ENCODE measurements around the gene RARRES1.

The RARRES1 gene

DNA sequence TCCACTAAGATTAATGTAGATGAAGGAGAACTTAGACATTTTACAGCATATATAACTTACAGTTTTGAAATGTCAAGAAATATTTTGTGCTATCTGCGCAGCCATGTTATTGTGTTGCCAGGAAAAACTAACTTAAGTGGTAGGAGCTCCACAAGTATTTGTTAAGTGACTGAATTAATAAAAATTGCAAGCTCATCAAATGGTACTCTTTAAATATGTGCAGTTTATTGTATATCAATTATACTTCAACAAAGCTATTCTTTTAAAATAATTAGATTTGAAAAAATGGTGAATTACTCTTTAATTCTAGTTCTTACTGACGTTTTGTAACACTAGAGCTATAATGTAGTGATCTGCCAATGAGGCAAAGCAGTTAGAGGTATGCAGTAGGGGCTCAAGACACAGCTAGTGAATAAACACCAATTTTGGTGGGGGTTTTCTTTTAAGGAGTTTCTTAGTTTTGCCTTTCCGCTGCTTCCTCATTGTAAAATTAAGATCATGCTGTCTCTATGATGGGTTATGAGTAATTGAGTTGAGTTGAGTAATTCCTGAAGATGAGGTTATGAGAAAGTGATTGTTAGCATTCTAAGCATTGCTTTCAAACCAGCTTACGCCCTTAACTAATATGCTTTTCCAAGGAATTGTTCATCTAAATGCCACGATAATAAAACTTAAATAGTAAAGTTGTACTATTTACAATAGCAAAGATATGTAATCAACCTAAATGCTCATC is 48.9 kb downstream of the RARRES1 start:
- no peak for DNase-seq

DNA sequence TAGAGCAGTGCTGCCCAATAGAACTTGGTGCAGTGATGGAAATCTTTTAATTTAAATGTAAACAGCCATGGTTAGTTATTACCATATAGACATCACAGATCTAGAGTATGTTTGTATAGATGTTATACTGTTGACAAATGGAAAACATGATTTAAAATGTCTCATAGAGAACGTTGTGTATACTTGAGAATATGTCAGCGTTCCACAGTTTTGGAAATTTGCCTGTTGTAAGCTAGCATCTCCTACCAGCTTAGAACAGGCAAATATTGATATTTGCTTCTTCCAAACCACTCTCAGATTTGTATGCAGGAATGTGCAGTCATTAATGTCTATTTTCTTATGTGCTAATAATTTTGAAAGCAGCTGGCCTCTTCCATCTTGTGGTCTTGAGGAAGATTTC is 51.4 kb downstream of the RARRES1 start:
- DNase-seq: no peak

DNA sequence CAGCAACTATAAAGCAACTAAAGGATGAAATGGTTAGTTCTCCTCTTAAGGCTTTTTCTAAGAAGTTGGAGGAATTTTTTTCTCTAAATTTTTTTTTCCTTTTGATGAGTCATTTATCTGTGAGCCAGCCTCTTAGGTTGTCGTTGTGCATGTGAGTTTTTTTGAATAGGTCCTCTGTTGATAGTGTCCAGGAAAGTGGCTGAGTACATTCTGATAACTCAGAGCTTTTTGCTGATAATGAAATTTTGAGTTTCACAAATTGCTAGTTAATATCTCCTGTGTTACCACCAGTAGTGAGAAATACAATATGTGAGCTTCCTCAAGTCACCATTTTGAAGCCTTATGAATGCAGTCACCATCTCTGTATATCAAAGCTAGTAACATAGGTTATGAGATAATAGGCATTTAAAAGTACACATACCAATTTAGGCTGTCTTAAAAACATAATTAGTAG is 52.7 kb downstream of the RARRES1 start:
- DNase-seq: no peak

- no peak for DNase-seq
Measured at GRCh38 chr3:158678687-158679086, 53.6 kb downstream of the RARRES1 start.

DNA sequence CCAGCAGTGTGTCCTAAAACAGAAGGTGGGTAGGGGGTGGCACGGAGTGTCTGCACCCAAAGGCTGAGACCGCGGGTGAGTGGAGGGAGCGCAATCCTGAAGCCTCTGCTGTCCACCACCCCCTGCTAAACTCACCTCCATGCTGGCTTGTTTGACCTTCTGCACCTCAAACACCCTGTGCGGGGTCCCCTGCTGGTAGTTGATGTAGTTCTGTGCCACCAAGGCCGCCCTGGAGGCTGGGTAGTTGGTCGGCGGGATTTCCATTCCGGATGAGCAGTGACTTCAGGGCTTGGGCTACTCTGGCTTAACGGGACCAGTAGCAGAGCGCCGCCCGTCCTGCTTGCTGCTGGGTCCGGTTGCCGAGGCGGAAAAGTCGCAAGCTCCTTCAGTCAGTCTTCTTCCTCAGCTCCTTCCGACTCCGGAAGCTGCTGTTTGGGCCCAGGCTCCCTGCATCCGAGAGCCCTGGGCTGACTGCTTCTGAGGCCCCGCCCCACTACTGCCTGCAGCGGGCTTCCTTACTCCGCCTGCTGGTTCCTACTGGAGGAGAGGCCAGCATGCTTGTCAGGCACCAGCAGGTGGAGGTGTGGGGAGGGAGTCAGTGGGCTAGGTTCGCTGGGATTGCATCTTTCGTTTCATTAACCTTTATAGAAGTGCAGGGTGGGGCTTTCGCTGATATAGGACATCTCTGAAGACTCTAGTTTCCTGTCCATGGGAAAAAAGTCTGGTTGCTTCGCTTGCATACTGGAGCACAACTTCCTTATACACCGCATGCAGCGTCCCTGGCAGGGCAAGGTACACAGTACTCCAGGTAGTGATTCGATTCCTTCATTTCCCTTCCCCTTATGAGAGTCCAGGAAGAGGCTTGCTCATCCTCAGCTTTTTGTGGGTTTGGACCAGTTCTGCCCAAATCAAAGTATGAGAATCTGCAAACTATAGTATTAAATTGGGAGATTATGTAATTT is 59.8 kb downstream of the RARRES1 start, which contains the start of gene LXN:
TSS of gene LXN (minus strand) at position 434 of the 962 bp plus-strand sequence. CDS start at position 264, 170 bp downstream.
- peak; percentile 17 for DNase-seq

DNA sequence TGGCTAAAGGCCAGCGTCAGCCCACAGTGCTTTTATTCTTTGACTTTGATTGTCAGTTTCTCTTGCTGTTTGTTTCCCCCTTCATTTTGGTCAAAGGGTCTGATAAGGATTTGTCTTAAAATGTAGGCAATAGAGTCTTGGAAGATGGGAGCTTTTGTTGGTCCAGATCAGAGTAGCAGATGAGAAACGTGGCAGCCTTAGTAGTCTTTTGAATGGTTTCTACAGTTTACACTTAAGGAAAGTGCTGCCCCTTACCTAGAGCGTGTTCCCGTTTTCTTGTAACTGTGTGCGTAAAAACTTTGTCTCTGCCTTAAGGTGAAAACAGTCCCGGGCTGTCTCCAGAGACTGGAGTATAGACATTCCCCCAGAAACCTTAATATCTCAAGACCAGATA is 60.4 kb downstream of the RARRES1 start:
- no peak for DNase-seq

- no peak for DNase-seq
Measured at GRCh38 chr3:158668506-158668905, 63.8 kb downstream of the RARRES1 start.

GRCh38 chr3:158666416-158666815 is 65.8 kb downstream of the RARRES1 start:
- DNase-seq: no peak

- DNase-seq: no peak
Measured at GRCh38 chr3:158663832-158664231, 68.4 kb downstream of the RARRES1 start.

GRCh38 chr3:158663246-158663645 is 69.0 kb downstream of the RARRES1 start:
- no peak for DNase-seq

DNA sequence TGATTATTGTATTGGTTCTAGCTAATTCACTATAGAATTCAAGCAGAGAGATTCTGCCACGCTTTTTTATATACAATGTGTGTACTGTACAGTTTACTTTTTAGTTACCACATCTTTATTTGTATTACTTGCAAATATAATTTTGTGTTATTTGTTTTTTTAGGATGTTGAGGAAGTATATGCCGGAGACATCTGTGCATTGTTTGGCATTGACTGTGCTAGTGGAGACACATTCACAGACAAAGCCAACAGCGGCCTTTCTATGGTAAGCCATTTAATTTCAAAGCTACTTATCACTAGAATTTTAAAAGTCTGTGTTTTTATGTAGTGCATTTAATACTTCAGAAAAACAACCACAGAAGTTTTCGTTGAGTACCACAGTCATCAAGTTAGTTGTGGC is 71.5 kb downstream of the RARRES1 start:
- DNase-seq: no peak

DNA sequence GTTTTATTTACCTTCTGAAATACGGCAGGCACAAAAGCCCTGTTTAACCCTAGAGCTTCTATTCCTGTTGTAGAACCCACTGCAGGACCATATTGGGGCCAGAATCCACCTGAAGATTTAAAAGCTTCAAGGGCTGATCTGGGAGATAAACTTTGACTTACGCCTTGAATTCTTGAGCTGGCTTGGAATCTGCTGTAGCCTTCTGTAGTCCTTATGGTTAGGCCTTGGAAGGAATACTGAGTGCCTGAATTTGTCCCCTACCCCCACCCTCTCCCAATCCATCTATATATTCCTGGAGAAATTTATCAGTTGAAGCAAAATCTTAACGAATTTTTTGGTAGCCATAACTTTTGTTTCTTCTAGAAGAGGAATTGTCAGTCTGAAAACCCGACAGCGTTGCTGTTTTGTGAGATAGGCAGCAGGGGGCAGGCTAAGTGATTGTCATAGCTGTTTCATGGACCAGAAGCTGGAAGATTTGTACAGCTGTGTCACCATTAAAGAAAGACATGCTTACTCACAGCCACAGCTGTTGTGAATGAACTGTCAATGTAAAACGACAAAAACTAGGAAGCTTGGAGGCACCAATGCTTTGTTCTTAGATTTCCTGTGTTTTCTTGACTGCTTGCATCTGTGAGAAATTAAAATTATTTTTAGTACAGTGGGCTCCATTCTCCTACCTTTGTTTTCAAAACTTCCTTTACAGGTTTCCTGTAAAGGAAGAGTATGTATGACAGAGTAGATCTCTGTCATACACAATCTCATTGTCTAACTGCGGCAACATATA is 72.6 kb downstream of the RARRES1 start:
- peak; percentile 54 for DNase-seq

DNA sequence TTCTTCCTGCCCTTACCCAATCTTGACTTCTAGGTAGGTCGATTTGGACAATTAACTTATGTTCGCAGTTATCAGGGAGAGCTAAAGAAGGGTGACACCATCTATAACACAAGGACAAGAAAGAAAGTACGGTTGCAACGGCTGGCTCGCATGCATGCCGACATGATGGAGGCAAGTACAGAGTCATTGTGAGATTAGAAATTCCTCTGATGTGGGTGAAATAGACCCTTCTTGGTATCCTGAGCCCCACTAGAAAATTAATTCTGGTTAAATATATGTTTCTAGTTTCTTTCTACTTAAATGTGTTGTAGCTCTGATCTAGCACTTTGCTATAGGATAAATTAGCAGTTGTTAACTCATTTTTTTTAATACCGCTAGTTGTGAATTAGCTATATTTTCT is 73.4 kb downstream of the RARRES1 start:
- DNase-seq: no peak

- DNase-seq: no peak
Measured at GRCh38 chr3:158652463-158652862, 79.8 kb downstream of the RARRES1 start.

- DNase-seq: no peak
Measured at GRCh38 chr3:158651192-158651591, 81.1 kb downstream of the RARRES1 start.

GRCh38 chr3:158649791-158650190 is 82.5 kb downstream of the RARRES1 start:
- no peak for DNase-seq
